GM12872 (cell line): Measurements from ENCODE around the gene KRTAP10-9.

ENCODE experiments used
- TF ChIP-seq, protein P1 (sequence below): IDR thresholded peaks from 3 replicates; pipeline ENCODE4 v1.5.1; 2011; ENCODE audit warnings: low read depth, mild to moderate bottlenecking, low read length, moderate library complexity; ENCODE audit not compliant: insufficient read depth

KRTAP10-9 gene

DNA sequence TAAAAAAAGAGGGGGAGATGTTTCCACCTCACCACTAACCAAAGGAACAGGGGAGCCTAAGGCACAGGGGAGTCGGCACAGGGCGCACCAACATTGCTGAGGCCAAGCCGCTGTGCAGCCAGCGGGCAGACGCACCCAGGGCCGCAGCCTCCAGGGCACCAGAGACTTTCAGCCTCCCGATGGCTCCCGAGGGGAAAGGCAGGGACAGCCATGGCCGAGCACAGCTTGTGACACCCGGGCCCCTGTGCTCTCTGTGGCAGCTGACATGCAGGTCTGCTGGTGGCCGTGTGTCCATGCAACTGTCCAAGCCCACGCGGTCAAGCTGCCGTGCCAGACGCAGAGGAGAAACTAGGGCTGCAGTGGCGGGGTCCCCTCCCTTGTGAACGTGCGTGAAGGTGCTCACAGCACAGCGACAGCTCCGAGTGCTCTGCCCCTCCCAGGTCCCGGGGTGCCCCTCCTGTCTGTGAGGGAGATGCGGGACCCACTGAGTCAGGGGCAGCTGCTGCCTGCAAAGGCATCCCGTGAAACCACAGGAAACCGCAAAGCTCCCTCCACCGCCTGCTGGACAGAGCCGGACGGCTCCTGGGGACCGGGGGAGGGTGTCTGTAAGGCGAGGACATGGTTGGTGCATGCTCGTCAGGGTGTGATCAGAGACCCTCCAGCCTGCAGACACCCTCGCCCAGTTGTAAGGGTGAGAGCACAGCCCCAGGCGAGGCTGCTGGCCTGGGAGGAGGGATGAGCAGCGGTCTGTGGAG lies 21.8 kb downstream of the KRTAP10-9 start:
- TF ChIP-seq, protein P1, sequence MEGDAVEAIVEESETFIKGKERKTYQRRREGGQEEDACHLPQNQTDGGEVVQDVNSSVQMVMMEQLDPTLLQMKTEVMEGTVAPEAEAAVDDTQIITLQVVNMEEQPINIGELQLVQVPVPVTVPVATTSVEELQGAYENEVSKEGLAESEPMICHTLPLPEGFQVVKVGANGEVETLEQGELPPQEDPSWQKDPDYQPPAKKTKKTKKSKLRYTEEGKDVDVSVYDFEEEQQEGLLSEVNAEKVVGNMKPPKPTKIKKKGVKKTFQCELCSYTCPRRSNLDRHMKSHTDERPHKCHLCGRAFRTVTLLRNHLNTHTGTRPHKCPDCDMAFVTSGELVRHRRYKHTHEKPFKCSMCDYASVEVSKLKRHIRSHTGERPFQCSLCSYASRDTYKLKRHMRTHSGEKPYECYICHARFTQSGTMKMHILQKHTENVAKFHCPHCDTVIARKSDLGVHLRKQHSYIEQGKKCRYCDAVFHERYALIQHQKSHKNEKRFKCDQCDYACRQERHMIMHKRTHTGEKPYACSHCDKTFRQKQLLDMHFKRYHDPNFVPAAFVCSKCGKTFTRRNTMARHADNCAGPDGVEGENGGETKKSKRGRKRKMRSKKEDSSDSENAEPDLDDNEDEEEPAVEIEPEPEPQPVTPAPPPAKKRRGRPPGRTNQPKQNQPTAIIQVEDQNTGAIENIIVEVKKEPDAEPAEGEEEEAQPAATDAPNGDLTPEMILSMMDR: no peak

DNA sequence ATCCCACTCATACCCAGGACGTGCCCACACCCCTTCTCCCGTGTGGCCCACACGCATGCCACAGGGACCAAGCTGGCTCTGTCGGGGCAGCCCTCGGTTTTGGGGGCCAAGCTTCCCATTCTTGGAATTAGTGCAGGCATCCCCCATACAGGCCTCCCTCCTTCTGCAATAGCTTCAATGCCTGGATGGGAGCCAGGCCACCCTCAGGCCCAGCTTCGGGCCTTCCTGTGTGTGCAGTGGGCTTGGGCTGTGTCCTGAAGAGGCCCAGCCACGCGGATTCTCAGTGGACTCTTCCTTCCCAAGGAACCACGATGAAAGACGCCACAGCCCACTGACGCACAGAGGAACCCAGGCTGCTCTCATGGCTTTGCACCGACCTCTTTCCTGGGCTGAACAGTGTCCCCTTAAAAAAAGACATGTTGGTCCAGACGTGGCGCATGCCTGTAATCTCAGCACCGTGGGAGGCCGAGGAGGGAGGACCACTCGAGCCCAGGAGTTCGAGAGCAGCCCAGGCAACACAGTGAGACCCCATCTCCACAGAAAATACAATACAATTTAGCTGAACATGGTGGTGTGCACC lies 22.7 kb downstream of the KRTAP10-9 start:
- TF ChIP-seq, protein P1: no peak

DNA sequence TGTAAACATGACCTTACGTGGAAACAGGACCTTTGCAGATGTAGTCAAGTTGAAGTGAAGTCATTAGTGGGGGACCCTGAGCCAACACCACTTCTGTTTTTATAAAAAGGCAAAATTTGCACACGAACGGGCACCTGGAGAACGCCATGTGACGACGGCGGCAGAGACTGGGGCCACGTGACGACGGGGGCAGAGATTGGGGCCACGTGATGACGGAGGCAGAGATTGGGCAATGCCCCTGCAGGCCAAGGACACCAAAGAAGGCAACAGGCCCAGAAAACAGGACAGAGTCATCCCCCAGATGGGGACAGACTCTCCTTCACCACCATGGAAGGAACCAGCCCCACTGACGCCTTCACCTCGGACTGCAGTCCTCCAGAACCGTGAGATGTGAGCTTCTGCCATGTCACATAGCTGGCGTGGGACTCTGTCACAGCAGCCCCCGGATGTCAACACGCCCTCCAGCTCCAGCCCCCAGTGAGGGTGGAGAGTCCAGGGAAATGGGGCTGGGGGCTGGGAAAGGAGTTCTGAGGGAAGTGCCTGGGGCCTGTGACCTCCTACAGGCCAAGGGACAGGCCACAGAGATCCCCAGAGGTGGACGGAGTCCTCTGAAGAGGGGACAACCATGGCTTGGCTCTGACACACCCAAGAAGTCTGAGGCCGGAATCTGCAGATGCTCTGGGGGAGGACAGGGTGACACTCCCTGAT lies 23.5 kb downstream of the KRTAP10-9 start:
- TF ChIP-seq, protein P1: no peak

DNA sequence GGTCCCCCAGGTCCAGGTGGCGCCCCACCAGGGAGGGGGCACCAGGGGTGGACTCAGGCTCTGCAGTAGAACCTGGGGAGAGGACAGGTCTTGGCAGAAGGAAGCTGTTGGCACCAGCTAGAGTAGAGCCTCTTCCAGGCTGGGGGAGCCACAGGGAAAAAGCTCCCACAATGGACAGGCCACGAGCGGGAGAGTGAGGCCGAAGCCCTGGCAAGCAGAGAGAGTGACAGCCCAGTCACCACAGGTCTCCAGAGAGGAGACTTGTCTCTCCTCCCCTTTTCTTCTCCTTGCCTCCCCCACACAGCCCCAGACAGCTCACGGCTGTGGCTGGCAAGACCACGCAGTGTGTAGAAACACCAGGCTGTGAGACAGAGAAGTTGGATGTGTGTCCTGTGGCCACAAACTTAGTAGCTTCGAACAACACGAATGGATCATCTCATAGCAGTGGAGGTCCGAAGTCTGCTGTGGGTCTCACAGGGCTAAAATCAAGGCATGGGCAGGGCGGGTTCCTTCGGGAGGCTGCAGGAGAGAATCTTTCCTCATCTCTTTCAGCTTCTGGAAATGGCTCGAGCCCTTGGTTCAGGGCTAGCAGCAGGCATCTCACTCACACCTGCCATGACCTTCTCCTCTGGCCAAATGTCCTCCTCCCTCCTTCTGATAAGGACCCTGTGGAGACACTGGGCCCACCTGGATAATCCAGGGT lies 24.2 kb downstream of the KRTAP10-9 start:
- TF ChIP-seq, protein P1: no peak

DNA sequence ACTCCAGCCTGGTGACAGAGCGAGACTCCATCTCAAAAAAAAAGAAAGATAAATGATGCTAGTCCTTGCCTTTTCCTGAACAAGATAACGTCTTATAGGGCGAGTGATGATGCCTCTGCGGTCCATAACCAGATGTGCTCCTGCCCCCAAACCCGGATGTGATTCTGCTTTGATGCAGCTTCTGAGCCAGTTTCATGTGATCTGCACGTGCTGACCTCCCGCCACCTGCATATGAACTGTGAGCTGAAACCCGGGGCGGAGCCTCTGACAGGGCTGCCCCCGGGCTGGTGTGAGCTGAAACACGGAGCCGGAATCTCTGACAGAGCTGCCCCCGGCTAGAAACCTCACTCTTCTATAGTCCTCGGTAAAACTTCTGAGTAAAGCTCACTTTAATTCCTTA lies 26.2 kb downstream of the KRTAP10-9 start:
- TF ChIP-seq, protein P1: no peak

DNA sequence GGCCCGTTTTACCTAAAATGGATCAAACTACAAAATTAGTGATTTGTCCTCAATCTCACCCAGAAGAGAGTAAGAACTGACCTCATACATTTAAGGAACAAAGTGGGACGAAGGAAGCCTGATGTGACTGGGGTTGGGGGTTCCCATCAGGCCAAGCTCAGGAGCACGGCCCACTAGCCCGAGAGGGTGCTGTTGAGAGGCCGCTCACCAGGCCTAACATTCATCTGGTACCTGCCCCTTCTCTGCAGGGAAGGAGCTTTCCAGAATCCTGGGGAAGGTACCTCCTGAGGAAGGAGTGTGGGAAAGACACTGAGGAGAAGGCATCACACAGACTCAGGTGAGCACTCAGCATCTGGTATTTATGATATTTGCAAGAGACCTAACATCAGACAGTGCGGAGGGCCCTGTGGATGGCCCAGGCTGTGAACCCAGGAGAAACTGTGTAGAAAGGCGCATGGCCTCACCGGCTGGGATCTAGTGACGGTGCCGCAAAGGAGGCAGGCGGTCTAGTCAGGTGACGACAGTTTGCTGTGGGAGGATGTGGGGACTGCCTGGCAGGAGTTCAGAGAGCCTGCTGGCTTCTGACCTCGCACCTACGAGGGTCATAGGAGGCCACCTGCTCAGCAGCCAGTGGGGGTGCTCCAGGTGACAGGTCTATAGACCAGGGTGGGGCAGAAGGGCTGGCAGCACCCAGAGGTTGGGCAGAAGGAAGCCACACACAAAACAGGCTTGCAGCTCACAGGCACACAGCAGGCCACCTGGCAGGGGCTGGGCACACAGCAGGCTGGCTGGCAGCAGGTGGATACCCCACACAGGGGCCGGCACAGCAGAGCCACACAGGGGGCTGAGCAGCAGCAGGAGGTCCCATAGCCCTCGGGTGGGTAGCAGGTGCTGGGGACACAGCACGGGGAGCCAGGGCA lies 27.0 kb downstream of the KRTAP10-9 start:
- TF ChIP-seq, protein P1: no peak
